ENCODE results near the gene GSAP. TPM values are rescaled to one million over a fixed set of nuclear protein-coding genes. Genes with fewer than 3 reads are reported as not detected.

GSAP gene
- polyA plus RNA-seq, 1 of the 3 experiments (the other 2 are of a cell fraction), result 5.9 TPM

- Histone ChIP-seq H3K9me3 (no peaks in the 10 kb centered on the region), H3K4me1 (ENCODE audit: control insufficient read depth in 1 of 2, insufficient read depth in 2 of 2, low read depth in 1 of 2, low read length in 1 of 2) (peaks cover 0 to 3% of the 10 kb centered on the region in 2 experiments; a peak in 1 of 4 replicates), H2AFZ (ENCODE audit: low read depth) (no peak overlapping the region), H4K20me1 (ENCODE audit: insufficient read depth) (no peaks in the 10 kb centered on the region), H3K79me2 (ENCODE audit: insufficient read depth) (no peaks in the 10 kb centered on the region), H3K36me3 (replicated peaks in 1 of 2; ENCODE audit: control insufficient read depth in 1 of 2, insufficient read depth in 2 of 2, low read length in 1 of 2) (no peaks in the 10 kb centered on the region), H3K4me2 (no peak overlapping the region), H3K27me3 (ENCODE audit: insufficient read depth) (no peaks in the 10 kb centered on the region), H3K9ac (no peak overlapping the region), H3K27ac (ENCODE audit: low read depth in 2 of 2, low read length in 1 of 2) (no peak overlapping the region), H3K9me2 (no peaks in the 10 kb centered on the region), H3K4me3 (ENCODE audit: low read depth in 2 of 2, low read length in 1 of 2) (no peak overlapping the region), H3F3A (replicated peaks; ENCODE audit: insufficient read depth) (no peaks in the 10 kb centered on the region)
- 87% methylated on average over 2 of the region's 2 CpGs for WGBS (ENCODE audit: low lambda C conversion rate)
- no peak for DNase-seq
- no peak for TF ChIP-seq TAF1 (IDR thresholded peaks at IDR 0.05; ENCODE audit: borderline replicate concordance, low read depth, low read length)
- TF ChIP-seq CHD2 (IDR thresholded peaks at IDR 0.05; ENCODE audit: low read length, partially characterized antibody), result no peak
- TF ChIP-seq SIN3A (IDR thresholded peaks at IDR 0.05; ENCODE audit: borderline replicate concordance, low read depth, low read length), result no peak
- no peak for TF ChIP-seq FOSL2 (IDR thresholded peaks at IDR 0.05; ENCODE audit: borderline replicate concordance, low read depth)
- TF ChIP-seq FOXM1 (IDR thresholded peaks at IDR 0.05; ENCODE audit: low read depth), result no peak
- TF ChIP-seq CTCF (IDR thresholded peaks at IDR 0.05), result no peak
- no peak for TF ChIP-seq POLR2AphosphoS5 (IDR thresholded peaks at IDR 0.05; ENCODE audit: low read depth, low read length)
- no peak for TF ChIP-seq RFX5 (IDR thresholded peaks at IDR 0.05; ENCODE audit: low read length)
- TF ChIP-seq GABPA (IDR thresholded peaks at IDR 0.05; ENCODE audit: low read depth), result no peak
- no peak for TF ChIP-seq RAD21 (IDR thresholded peaks at IDR 0.05; ENCODE audit: low read length)
- TF ChIP-seq EZH2phosphoT487 (IDR thresholded peaks at IDR 0.05; ENCODE audit: borderline replicate concordance, low read depth), result no peak
- no peak for TF ChIP-seq RCOR1 (IDR thresholded peaks at IDR 0.05; ENCODE audit: low read length)
- TF ChIP-seq MEF2A (IDR thresholded peaks at IDR 0.05; ENCODE audit: borderline replicate concordance, low read depth), result no peak
- TF ChIP-seq PBX3 (IDR thresholded peaks at IDR 0.05), result no peak
- TF ChIP-seq NFIC (IDR thresholded peaks at IDR 0.05; ENCODE audit: borderline replicate concordance), result no peak
- TF ChIP-seq NRF1 (IDR thresholded peaks at IDR 0.05; ENCODE audit: low read depth, low read length), result no peak
- no peak for TF ChIP-seq JUND (IDR thresholded peaks at IDR 0.05)
- TF ChIP-seq IRF3 (IDR thresholded peaks at IDR 0.05; ENCODE audit: low read depth, low read length), result no peak
- POLR2A ChIA-PET, result no interaction called here
- CTCF ChIA-PET, result interaction anchor here (1.0 kb wide), 1 partner anchor 13 kb away, joined by 3 read pairs; no protein-coding TSS in a partner anchor
These were observed 24.9 kb downstream of the GSAP start for GRCh38 chr7:77391230-77391629.
